HG02588 (cell line): ENCODE measurements around the gene FBXL13.

Source experiments
- ATAC-seq: cut with Tn5 transposase; IDR thresholded peaks from one replicate; pipeline ENCODE4 v1.9.1; 2021; ENCODE audit warnings: mild to moderate bottlenecking, moderate library complexity; ENCODE audit not compliant: unreplicated experiment

Gene FBXL13

DNA sequence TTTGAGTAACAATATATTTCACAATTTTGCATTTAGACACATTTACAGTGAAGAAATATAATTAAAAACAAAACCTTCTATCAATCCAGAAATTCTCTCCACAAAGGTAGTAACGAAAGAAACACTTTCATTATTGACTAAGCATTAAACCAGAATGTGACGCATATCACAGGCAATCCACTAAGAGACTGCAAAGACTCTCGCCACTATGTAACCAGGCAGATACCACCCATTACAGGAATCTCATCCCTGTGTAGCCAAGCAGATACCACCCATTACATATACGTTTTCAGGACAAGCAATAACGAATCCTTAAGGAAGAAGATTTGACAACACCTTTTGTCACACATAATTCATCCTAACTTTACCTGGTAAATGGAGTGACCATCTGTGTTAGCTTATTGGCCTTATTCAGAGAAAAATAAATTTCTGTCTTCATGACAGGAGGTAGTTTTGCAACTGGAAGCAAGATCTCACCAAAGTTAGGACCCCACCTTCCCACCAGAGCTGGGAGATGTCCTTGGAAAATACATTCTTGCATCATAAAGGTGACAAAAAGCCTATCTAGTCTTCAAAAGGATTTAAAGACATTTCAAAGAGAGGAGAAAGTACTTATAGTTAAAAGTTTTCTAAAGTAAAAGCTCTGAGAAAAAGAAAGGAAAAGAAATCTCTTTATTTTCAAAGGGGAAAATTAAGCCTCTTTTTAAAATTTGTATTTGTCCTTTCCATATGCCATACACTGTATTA, 131.0 kb downstream of the FBXL13 start:
- ATAC-seq, result no peak

DNA sequence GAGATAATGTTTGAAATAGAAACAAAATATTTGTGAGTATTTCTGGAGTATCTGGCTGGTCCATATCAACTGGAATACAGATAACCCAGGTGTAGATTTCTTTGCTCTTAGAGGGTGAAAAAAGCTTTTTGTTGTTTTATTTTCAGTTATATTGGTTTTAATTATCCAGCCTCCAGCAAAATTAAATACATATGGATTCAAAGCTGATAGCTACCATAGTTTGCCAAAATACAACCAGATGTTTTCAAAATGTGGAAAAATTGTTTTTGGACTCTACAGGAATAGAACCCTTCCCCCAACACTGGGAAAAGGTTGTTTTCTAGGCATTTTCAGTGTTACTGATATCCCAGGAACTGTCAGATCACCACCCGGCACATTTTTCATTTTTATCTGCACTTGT, 131.7 kb downstream of the FBXL13 start:
- no peak for ATAC-seq

DNA sequence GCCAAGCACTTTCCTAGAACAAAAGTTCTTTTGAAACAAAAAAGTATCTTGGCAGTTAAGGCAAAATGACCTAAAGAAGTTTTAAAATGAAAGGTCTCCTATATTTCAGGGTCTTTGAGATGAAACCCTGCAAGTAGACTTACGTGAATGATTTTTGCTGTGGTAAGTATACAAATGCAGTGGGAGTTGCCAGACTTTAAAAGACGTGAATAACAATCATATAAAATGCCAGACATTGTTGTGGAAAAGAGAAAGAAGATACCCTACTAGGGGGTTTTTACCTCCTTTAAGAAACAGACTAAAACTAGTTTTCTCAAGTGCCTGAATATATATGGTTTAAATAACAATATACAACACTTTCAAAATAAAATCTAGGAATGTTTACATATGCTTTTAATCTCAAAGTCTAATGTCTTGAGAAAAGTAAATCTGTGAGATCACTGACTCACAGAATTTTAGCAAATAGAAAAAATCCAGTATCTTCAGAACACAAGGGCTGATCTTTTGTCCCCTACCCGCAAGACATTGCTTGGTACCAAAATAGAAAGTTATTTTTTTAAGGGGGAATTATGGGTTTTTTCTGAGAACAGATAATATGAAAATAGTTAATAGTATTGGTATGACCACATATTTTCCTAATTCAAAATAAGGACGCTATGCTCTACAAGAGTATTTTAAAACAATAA, 132.3 kb downstream of the FBXL13 start:
- ATAC-seq, result no peak

DNA sequence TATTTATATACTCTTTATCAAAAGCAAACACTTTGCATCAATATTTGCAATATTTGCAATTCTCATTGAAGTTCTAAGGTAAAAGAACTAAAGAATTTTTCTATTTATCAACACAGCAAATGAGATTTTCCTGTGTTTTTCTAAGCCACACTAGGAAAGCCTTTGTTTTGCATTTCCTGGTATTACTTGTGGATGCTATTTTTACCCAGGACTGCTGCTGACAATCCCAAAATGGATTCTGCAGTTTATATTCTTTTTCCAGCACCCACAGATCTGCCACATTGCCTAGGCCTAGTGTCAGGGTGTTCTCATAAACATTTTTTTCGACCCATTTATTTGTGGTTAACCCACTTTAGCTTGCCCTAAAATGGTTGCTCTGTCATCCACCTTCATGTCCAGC, 135.9 kb downstream of the FBXL13 start:
- ATAC-seq, result no peak

DNA sequence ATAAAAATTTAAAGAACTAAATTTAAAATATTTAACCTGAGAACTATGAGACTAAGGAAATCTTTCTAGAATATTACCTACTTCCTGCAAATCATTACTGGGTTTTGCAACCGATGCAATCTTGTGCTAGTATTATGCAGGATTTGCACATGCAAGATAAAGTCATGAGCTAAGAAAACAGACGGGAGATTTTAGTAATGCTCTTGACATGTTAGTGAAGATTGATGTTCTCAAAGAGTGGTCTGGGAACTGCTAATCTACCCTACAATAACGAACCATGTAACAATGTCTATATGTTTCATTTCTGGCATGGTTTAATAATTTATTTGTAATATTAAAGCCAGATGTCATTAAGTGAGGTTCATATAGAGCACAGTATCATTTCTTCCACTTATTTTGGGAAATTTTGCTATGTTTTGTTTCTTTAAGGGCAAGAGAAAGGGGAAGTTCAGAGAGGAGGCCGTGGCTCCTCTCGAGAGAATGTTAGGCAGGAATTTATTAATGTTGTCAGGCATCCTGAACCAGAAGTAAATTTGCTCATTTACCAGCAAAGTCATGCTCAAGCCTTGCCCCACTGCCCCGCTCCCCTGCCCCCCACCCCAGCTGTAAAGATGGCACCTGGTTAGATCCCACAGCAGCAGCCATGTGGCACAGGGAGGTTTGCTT, 139.0 kb downstream of the FBXL13 start:
- ATAC-seq, result no peak

DNA sequence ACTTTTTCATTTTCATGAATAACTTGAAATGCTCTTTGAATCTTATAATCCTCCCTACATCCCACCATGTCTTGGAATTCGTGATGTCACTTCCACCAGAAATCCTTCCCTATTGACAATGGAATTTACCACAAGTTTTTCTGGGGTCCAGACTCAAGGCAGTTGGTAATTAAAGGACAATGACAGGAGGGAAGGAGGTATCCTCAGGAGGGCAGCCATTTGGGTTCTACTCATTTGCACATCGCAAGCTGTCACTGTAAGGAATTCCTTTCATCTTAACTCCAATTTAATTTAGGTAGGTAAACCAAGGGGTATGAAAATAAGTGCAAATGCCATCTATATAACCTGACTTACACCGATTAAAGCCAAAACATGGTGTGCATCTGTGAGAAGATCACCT, 139.9 kb downstream of the FBXL13 start:
- no peak for ATAC-seq

DNA sequence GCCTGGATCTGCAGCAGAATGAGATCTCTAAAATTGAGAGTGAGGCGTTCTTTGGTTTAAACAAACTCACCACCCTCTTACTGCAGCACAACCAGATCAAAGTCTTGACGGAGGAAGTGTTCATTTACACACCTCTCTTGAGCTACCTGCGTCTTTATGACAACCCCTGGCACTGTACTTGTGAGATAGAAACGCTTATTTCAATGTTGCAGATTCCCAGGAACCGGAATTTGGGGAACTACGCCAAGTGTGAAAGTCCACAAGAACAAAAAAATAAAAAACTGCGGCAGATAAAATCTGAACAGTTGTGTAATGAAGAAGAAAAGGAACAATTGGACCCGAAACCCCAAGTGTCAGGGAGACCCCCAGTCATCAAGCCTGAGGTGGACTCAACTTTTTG, 140.4 kb downstream of the FBXL13 start:
- ATAC-seq, result no peak

DNA sequence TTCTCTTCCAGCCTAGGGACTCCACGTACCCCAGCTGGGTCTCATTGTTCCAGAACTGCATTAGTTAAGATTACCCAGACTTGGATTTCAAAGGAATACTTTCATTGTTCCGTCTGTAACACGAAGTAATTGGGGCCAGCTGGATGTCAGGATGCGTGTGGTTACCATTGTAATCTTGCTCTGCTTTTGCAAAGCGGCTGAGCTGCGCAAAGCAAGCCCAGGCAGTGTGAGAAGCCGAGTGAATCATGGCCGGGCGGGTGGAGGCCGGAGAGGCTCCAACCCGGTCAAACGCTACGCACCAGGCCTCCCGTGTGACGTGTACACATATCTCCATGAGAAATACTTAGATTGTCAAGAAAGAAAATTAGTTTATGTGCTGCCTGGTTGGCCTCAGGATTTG, 140.8 kb downstream of the FBXL13 start:
- no peak for ATAC-seq

DNA sequence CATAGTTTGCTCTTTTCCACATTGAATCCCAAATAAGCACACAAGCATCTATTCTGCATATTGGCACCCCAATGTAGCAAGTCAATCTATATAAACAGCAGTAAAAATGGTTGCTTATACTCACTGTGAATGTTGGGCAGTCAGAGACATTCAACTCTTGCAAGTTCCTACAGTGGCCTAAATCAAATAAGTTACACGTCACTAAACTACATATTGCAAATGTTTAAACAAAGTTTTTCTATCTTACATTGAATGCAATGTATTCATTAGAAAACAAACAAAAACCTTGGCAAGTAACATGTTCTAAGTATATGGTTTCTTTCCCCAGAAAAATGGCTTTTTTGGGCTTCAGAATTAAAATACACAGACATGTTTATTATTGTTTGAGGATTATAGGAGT, 142.8 kb downstream of the FBXL13 start:
- ATAC-seq, result no peak

DNA sequence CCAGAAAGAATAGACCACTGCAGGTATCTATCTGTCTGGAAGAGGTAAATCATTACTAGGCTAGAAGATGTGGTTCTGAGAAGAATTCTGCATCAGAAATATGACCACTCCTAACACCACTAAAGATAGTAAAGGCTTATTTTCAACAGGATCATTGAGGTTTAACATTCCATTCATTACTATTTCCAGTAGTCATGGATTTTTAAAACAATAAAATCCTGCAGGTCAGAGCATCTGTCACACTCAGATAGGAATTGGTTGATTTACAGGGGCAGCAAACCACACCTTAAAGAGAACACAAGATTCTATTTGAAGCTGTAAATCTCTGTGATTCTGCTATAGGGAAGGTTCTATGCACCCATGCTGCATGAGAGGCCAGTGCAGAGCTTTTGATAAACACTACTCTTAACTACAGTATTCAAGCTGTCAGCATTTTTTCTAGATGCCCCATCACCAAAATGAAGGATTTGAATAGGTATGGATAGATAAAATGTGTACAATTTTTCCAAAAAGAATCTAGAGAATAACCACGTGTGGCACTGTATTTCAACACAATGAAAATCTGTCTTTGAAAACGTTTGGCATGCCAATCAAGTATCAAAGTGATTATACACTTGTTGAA, 147.2 kb downstream of the FBXL13 start:
- ATAC-seq, result no peak

DNA sequence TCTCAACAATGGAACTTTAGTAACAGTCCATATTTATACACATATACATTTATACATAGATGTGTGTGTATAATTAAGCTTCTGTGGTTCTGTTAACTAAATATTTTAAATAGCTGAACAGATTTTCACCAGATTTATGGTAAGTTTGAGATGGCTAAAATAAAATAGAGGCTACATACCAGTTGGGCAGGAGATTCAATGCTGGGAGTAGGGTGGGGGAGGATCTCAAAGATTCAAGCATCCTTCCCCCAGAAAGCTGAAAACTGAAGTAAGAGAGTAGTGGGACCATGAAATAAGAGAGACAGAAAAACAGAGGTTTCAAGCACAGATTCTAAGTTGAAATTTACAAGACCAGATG, 147.8 kb downstream of the FBXL13 start:
- no peak for ATAC-seq

DNA sequence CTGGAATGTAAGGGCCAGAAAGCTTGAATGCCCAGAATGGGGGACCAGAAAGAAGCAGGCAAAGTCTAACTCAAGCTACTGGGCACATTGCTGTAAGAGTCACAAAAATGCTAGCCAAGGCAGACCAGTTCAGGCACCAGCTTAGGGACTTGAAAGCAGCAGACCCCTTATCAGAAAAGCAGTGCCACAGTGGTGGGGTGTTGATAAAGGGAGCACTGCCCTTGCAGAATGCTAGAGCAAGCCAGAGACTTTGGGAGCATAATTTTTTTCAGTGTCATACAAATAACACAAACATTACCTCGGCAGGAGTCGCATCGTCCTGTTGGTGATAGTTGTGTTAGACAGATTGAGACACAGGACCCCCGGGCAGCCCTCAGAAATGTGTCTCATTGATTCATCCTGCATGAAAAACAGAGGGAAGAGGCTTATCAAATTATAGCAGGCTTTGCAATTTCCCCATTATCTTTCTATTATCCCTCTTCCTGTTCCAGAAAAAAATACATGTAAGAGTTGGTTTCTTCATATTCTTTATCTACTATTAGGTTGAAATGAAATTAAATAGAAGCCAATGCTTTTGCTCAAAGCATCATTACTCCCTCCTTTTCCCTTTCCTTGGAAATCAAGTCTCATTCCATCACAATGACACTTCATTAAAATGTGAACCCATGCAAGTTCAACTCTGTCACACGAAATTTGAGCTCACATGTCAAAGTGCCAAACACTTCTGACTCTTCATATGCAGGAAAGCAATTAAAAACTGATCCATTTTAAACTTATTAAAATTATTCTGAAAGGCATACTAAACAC, 148.4 kb downstream of the FBXL13 start:
- ATAC-seq, result no peak

DNA sequence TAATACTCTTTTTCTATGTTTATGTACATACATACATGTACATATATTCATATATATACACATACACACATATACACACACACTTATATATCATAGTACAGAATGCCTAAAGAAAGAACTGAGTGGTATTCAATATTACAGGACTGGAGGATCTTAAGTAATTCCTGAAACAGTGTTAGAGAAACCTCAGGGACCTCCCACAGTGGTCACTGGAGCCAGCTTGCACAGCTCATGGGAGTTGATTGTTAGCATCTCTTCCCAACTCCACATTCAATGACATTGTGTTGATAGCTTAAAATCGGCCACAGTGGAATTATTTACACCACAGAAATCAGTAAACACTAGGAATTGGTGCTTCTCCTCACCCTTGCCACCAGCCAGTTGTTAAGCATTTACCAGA, 155.8 kb downstream of the FBXL13 start:
- ATAC-seq, result no peak

DNA sequence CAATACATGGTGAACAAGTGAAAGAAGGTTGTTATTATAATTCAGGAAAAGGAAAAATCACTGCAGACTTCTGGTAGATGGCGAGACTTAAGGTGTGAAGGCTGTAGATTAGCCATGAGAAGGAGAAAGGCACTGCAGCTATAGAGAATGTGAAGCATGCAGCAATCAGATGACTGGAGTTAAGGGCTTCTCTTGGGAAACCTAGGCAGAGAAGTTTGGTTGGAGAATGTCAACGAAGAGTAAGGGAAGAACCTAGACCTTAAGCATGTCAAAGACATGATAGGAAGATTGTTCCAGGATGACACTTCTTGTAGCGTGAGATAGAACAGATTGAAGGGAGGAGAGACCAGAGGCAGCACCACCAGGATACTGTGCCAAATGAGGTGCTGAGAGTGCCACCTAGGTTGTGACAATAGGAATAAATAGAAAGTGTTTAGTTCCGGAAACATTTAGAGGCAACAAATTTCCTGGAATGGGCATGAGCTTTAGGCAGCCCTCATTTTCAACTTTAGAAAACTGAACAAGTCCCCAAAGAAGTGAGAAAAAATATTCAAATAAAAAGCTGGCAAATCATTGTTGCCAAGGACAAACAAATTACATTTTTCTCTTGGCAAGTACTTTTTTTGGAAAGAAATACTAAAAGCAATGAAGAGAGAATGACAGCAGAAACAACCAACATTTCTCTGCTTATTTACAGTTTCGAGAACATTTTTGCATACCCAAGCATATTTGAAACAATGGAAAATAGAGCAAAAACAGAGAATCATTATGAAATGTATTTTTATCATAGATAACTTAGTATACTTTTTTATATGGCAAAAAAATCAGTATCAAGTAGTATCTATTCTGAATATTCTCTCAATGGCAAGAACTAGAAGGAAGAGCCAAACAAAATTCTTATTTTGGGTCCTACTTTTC, 156.9 kb downstream of the FBXL13 start:
- no peak for ATAC-seq

DNA sequence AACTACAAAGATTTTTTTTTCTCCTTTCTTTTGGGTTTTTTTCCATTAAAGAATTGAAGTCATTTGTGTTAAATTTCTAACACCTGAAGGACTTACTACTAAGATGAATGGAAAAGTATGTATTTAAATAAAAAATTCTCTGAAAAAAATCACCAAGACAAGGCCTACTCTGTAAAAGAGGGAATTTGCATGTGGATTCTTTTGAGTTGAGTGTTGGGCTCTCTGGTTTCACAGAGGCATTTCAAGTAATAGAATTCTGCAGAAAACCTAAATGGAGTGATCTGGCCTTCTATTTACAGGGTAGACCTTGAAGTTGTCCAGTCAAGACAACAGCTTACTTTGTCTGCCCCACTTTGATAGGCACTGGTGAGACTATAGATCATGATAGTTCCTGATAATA, 157.7 kb downstream of the FBXL13 start:
- no peak for ATAC-seq

DNA sequence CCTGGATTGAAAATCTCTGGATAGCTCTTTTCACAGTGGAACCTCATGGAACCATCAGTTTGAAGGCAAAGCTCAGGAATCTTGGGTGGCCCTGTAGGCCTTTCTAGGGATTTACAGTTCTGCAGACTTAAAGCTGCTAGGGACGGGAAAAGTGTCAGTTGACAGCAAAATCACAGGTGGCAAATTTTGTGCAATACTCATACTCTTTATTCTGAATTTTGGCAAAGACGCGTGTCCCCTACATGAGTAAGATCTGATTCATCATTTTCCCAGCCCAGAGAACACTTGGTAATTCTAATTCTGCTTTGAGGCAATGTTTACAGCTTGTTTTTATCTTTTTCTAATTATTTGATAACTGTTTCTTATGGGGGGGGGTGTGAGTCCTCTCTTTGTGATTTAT, 158.2 kb downstream of the FBXL13 start:
- no peak for ATAC-seq

DNA sequence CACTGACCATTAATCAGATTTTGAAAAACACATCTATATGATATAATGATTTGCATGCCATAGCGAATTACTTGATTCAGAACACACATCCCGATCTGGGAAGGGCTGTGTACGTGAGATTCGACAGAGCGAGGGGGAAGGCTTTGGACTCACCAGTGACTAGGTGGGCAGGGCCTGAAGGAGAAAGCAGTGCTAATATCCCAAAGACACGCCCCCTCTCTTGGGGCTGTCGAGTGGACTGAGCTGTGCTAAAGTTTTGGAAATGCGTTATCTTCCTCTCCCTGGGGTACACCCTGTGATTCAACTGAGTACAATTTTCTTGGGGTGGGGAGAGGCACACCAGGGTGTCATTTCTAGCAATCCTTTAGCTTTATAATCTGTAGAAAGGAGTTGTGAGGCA, 160.0 kb downstream of the FBXL13 start:
- no peak for ATAC-seq

DNA sequence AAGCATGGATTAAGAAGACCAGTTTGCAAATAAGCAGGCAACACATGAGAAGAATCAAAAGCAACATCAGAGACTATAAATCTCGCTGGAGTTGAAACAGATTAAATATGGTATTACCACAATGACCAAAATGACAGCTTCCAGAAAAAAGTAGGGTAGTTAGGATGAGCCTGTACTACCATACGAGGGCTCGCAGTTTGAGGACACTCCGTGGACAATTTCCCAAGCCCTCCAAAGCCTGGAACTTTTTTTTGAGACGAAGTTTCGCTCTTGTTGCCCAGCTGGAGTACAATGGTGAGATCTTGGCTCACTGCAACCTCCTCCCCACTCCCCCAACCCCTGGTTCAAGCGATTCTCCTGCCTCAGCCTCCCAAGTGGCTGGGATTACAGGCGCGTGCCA, 160.8 kb downstream of the FBXL13 start:
- ATAC-seq, result no peak

DNA sequence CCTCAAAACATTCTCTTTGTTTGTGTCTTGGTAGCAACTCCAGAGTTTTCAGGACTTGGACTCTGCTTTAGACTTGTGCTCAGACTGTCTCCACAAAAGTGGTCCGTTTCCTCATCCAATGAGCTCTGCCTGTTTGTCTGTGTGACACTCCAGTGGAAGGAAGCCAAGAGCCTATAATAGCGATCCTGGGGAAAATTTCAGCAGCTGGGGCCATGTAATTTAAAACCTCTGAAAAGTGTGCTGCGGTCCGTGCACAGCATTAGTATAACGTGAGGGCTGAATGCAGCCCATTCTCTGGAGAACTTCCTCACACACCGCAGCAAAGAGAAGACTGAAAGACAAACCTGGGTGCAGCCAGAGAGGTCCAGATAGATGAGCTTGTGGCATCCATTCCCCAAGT, 161.9 kb downstream of the FBXL13 start, which contains the start of gene LRRC17:
TSS of gene LRRC17 (plus strand) at position 259 of the 400 bp plus-strand sequence. CDS start 20,914 bp downstream, outside the sequence.
- ATAC-seq, result no peak

DNA sequence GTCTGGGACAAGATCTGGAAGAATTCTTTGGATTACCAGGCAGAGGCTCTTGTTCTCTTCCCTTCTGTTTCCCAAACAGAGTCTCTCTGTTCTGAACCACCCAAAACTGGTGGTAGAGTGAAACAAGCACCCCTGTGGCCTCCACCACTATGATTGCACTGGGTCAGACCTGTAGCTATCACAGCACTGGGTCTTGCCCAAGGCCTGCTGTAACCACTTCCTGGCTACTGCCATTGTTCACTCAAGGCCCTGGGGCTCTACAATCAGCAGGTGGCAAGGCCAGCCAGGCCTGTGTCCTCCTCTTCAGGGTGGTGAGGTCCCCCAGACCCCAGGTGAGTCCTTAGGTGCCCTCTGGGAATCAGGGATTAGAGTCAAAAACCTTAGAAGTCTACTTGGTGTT, 165.9 kb downstream of the FBXL13 start:
- no peak for ATAC-seq
